GM19372 (cell line): ENCODE measurements around the gene SKAP2.

ENCODE experiments used
- ATAC-seq: cut with Tn5 transposase; IDR thresholded peaks from one replicate; pipeline ENCODE4 v1.9.1; 2021; ENCODE audit warnings: mild to moderate bottlenecking, low read depth, moderate library complexity; ENCODE audit not compliant: unreplicated experiment

Gene SKAP2

DNA sequence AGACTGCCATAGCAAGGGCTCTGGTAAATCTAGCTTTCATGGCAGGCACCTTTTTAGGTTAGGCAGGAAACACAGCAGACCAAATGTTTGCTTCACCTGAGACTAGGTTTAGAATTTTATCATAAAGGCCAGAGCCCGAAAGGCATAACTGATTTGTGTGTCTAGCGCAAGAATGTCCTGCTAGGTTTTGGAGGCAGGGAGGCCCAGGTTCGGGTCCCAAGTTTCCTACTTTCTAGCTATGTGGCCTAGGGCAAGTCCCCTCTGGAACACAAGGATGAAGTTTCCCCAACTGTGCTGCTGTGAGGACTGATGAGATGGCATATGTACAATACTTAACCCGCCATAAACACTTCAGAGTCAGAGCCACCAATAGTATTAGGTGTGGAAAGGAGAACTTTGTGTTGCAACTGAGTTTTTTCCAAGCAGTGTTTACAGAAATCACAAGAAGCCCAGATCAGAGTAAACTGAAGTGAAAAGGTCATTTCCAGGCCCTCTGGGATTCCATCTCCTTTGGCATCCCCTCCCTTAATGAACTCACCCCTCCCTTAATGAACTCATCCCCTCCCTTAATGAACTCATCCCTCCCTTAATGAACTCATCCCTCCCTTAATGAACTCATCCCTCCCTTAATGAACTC, 244.9 kb downstream of the SKAP2 start:
- ATAC-seq, result no peak

- no peak for ATAC-seq
Measured at GRCh38 chr7:26618898-26619297, 245.5 kb downstream of the SKAP2 start.

GRCh38 chr7:26618449-26618848, 245.9 kb downstream of the SKAP2 start:
- no peak for ATAC-seq
